ENCODE data around the gene STK31. TPM values are rescaled to one million over a fixed set of nuclear protein-coding genes. Genes with fewer than 3 reads are reported as not detected.

The STK31 gene
- total and polyA plus RNA-seq, 7 donors = 0.01 to 0.18 (median 0.03) TPM; not detected in 4

- intact Hi-C loops (cut with DNase I) = loop anchor here (1.0 to 10.0 kb wide), 3 partner anchors 142 to 438 kb away; no protein-coding TSS in a partner anchor
- no peak overlapping the region for H3K27ac ChIP-seq
- H3K27me3 ChIP-seq (ENCODE audit: insufficient read depth in 3 of 3, low read length in 2 of 3) = peaks cover 0 to 4% (median 0%) of the 10 kb centered on the region in 3 donors
- H3K9me3 ChIP-seq = no peaks in the 10 kb centered on the region
- H3K4me3 ChIP-seq = no peak overlapping the region
- peak; percentile 67 for TF ChIP-seq CTCF (IDR thresholded peaks at IDR 0.05)
- H3K4me1 ChIP-seq = no peaks in the 10 kb centered on the region
- 38 to 48% (median 48%) methylated on average over 8 of the region's 8 CpGs for WGBS, 3 donors
- peak; percentile 51 to 75 (median 55) for ATAC-seq
- no peaks in the 10 kb centered on the region for H3K36me3 ChIP-seq (ENCODE audit: insufficient read depth in 1 of 2, low read depth in 1 of 2)
- DNase-seq = no peak
These were observed 2.6 kb downstream of the STK31 start for GRCh38 chr7:23712368-23713284.

GRCh38 chr7:23713285-23714149 is 3.5 kb downstream of the STK31 start:
- intact Hi-C loops (cut with DNase I) = loop anchor here (5.0 to 10.0 kb wide), 2 partner anchors 166 to 439 kb away; no protein-coding TSS in a partner anchor
- Histone ChIP-seq H3K27ac (no peak overlapping the region), H3K9me3 (no peaks in the 10 kb centered on the region), H3K4me3 (no peak overlapping the region), H3K36me3 (ENCODE audit: insufficient read depth in 1 of 2, low read depth in 1 of 2) (no peaks in the 10 kb centered on the region), H3K4me1 (no peaks in the 10 kb centered on the region), H3K27me3 (ENCODE audit: insufficient read depth in 3 of 3, low read length in 2 of 3) (peaks cover 0 to 4% (median 0%) of the 10 kb centered on the region in 3 donors)
- DNase-seq (no peak), ATAC-seq (no peak)
- 70 to 76% (median 74%) methylated on average over 6 of the region's 6 CpGs for WGBS, 3 donors
- TF ChIP-seq CTCF (IDR thresholded peaks at IDR 0.05) = no peak

GRCh38 chr7:23714150-23714464 is 4.1 kb downstream of the STK31 start:
- no peak overlapping the region for H3K27ac ChIP-seq
- H3K4me1 ChIP-seq = no peaks in the 10 kb centered on the region
- H3K9me3 ChIP-seq = no peaks in the 10 kb centered on the region
- peaks cover 0 to 4% (median 0%) of the 10 kb centered on the region in 3 donors for H3K27me3 ChIP-seq (ENCODE audit: insufficient read depth in 3 of 3, low read length in 2 of 3)
- no peak overlapping the region for H3K4me3 ChIP-seq
- no peaks in the 10 kb centered on the region for H3K36me3 ChIP-seq (ENCODE audit: insufficient read depth in 1 of 2, low read depth in 1 of 2)
- ATAC-seq = no peak
- no peak for DNase-seq
- no peak for TF ChIP-seq CTCF (IDR thresholded peaks at IDR 0.05)
- intact Hi-C loops (cut with DNase I) = loop anchor here (5.0 to 10.0 kb wide), 2 partner anchors 167 to 439 kb away; no protein-coding TSS in a partner anchor
- WGBS, 3 donors = 43 to 48% (median 45%) methylated on average over 2 of the region's 2 CpGs

GRCh38 chr7:23714579-23714978 is 4.6 kb downstream of the STK31 start:
- H3K36me3 ChIP-seq (ENCODE audit: insufficient read depth in 1 of 2, low read depth in 1 of 2) = no peaks in the 10 kb centered on the region
- intact Hi-C loops (cut with DNase I) = loop anchor here (5.0 to 10.0 kb wide), 2 partner anchors 167 to 440 kb away; no protein-coding TSS in a partner anchor
- H3K27ac ChIP-seq = no peak overlapping the region
- 55 to 88% (median 88%) methylated on average over 1 of the region's 1 CpG for WGBS, 3 donors
- DNase-seq (no peak), ATAC-seq (no peak)
- TF ChIP-seq CTCF (IDR thresholded peaks at IDR 0.05) = no peak
- H3K4me1 ChIP-seq = no peaks in the 10 kb centered on the region
- H3K9me3 ChIP-seq = no peaks in the 10 kb centered on the region
- peaks cover 0 to 4% (median 0%) of the 10 kb centered on the region in 3 donors for H3K27me3 ChIP-seq (ENCODE audit: insufficient read depth in 3 of 3, low read length in 2 of 3)
- no peak overlapping the region for H3K4me3 ChIP-seq
